Testis (tissue), 3 donors: ENCODE measurements around the gene CD2. TPM values are rescaled to one million over a fixed set of nuclear protein-coding genes. Genes with fewer than 3 reads are reported as not detected.

Experiments used
- DNase-seq: peaks from one replicate; pipeline ENCODE4 v3.0.0-alpha.2; 2019
- H3K27ac ChIP-seq, 2 donors: fragments of 200-600 bp; sonication (generic); one replicate each; pipeline ENCODE4 v1.5.1; 2019
- H3K27me3 ChIP-seq: fragments of 200-600 bp; sonication (generic); one replicate; pipeline ENCODE4 v1.5.1; 2019
- H3K36me3 ChIP-seq: fragments of 200-600 bp; sonication (generic); one replicate; pipeline ENCODE4 v1.5.1; 2017; ENCODE audit warnings: low read depth; ENCODE audit errors: missing control alignments
- H3K4me1 ChIP-seq: fragments of 200-600 bp; sonication (generic); one replicate; pipeline ENCODE4 v1.5.1; 2019
- H3K4me3 ChIP-seq, 2 donors: fragments of 200-600 bp; sonication (generic); one replicate each; pipeline ENCODE4 v1.5.1; 2017 to 2019
- H3K9me3 ChIP-seq: fragments of 200-600 bp; sonication (generic); one replicate; pipeline ENCODE4 v1.5.1; 2017
- POLR2A ChIP-seq: fragments of 450-650 bp; IDR thresholded peaks from one replicate; pipeline ENCODE4 v1.6.1; 2017; ENCODE audit warnings: antibody characterized with exemption, mild to moderate bottlenecking, moderate library complexity
- WGBS, 2 donors: methylation state at CpG; one replicate each; pipeline ENCODE4 v1.1.5; 2018; 5-methylcytosine and 5-hydroxymethylcytosine counted together
- intact Hi-C: fragments of 100-400 bp; cut with DNase I; formaldehyde crosslinking; loops from one replicate; pipeline ENCODE4 v1.15.1; 2023; ENCODE audit warnings: low total_unique reads
- polyA plus RNA-seq: library from polyadenylated mRNA; stranded (reverse); fragments of 350-450 nt; fragmentation: Illumina TruSeq; extraction: RNeasy Lipid Tissue Mini Kit (QIAGEN cat#74804); gene quantifications from one replicate; pipeline ENCODE4 v1.2.3, GENCODE V29; 2014; ENCODE audit warnings: low read depth, low replicate concordance; ENCODE audit not compliant: insufficient read depth
- total RNA-seq, 2 donors: library from RNA; depleted of rRNA; stranded (reverse); fragments of >200 nt; gene quantifications; one replicate each; pipeline ENCODE4 v1.2.3, GENCODE V29; 2016
- TF ChIP-seq, protein P1 (sequence below), 3 experiments: fragments of 450-650 bp in 2 of 3; fragments of 200-600 bp in 1 of 3; sonication (generic) in 1 of 3; IDR thresholded peaks; one replicate each; pipeline ENCODE4 v1.5.1; 2016 to 2019; ENCODE audit warnings: antibody characterized with exemption in 3 of 3, mild to moderate bottlenecking in 2 of 3, moderate library complexity in 1 of 3

CD2 gene
- total and polyA plus RNA-seq, 3 donors from 2014 or later = 0.63 to 5.8 (median 1.4) TPM

DNA sequence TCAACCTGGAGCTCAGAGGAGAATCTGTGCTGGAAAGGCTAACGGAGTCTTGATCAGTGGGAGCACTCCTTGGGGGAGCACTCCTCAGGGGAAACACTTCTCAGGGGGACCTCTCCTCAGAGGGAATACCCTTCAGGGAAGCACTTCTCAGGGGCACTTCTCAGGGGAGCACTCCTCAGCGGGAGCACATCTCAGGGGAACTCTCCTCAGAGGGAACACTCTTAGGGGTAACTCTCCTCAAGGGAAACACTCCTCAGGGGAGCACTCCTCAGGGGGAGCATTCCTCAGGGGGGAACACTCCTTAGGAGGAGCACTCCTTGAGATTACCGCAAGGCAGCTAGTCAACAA lies 41.2 kb downstream of the CD2 start:
- H3K27me3 ChIP-seq = no peaks in the 10 kb centered on the region
- no peaks in the 10 kb centered on the region for H3K9me3 ChIP-seq
- no peak overlapping the region for H3K27ac ChIP-seq
- H3K36me3 ChIP-seq = no peaks in the 10 kb centered on the region
- TF ChIP-seq, protein P1, sequence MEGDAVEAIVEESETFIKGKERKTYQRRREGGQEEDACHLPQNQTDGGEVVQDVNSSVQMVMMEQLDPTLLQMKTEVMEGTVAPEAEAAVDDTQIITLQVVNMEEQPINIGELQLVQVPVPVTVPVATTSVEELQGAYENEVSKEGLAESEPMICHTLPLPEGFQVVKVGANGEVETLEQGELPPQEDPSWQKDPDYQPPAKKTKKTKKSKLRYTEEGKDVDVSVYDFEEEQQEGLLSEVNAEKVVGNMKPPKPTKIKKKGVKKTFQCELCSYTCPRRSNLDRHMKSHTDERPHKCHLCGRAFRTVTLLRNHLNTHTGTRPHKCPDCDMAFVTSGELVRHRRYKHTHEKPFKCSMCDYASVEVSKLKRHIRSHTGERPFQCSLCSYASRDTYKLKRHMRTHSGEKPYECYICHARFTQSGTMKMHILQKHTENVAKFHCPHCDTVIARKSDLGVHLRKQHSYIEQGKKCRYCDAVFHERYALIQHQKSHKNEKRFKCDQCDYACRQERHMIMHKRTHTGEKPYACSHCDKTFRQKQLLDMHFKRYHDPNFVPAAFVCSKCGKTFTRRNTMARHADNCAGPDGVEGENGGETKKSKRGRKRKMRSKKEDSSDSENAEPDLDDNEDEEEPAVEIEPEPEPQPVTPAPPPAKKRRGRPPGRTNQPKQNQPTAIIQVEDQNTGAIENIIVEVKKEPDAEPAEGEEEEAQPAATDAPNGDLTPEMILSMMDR (IDR thresholded peaks at IDR 0.05) = no peak
- TF ChIP-seq POLR2A = no peak
- no peaks in the 10 kb centered on the region for H3K4me1 ChIP-seq
- DNase-seq = no peak
- 93 to 96% methylated on average over 3 of the region's 3 CpGs for WGBS, 2 donors
- H3K4me3 ChIP-seq = no peak overlapping the region
- intact Hi-C loops = no loop called here

DNA sequence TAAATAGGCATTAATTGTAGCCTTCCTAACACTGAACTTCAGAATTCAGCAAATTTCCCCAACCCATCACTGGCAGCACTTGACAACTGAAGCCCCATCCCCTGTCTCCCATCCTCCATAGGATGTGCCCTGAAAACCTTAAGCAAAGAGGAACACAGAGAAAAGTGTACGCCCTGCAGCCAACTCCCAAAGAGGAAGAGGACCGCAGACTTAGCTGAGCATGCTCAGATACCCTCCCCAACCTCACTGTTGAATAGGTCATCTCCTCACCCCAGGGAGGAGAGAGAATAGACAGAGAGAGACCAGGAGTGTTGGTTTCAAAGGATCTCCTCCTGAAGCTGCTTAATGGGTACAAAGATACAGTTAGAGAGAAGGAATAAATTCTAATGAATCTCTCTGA lies 50.5 kb downstream of the CD2 start:
- DNase-seq = no peak
- no peaks in the 10 kb centered on the region for H3K27me3 ChIP-seq
- H3K9me3 ChIP-seq = no peaks in the 10 kb centered on the region
- no peaks in the 10 kb centered on the region for H3K4me1 ChIP-seq
- intact Hi-C loops = no loop called here
- H3K36me3 ChIP-seq = no peaks in the 10 kb centered on the region
- TF ChIP-seq, protein P1 (IDR thresholded peaks at IDR 0.05) = no peak
- H3K4me3 ChIP-seq = no peak overlapping the region
- WGBS, 2 donors = 85 to 90% methylated on average over 2 of the region's 2 CpGs
- H3K27ac ChIP-seq = no peak overlapping the region

DNA sequence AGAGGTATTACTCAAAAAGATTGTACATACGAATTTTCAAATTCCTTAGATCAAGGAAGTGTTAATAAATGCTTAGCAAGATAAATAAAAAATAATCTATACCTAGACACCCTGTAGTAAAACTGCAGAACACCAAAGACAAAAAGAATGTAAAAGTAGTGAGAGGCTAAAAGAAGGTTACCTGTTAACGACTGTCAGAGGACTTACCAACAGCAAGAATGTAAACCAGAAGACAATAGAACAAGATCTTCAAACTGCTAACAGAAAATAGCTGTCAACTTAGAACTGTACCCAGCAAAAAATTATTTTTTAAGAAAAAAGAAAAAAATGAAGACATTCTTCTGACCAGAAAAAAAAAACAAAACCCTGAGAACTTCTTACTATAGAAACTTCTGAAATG lies 51.2 kb downstream of the CD2 start:
- no peak overlapping the region for H3K27ac ChIP-seq
- 76 to 81% methylated on average over 2 of the region's 2 CpGs for WGBS, 2 donors
- TF ChIP-seq POLR2A = no peak
- TF ChIP-seq, protein P1 (IDR thresholded peaks at IDR 0.05) = no peak
- H3K36me3 ChIP-seq = no peaks in the 10 kb centered on the region
- no peak for DNase-seq
- H3K27me3 ChIP-seq = no peaks in the 10 kb centered on the region
- H3K9me3 ChIP-seq = no peaks in the 10 kb centered on the region
- no peaks in the 10 kb centered on the region for H3K4me1 ChIP-seq
- H3K4me3 ChIP-seq = no peak overlapping the region
- intact Hi-C loops = no loop called here

DNA sequence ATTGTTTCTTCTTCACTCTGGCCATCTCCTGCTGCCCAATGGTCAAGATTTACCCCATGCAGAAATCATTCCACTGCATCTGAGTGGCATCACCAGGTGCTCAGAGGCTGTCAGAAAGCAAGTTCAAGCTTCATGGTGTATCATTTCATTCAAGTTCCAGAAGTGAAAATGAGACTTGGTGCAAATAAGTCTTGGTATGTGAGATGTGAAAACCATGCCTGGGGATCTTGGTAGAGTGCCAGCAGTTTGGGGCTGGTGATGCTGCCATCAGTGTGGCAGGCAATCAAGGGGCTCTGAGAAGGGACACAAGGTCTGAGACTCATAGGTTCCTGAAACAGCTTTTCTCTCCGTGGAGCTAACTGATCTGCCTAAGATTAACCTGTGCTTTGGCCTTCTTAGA lies 52.0 kb downstream of the CD2 start:
- H3K27ac ChIP-seq = no peak overlapping the region
- no peaks in the 10 kb centered on the region for H3K9me3 ChIP-seq
- intact Hi-C loops = no loop called here
- no peaks in the 10 kb centered on the region for H3K36me3 ChIP-seq
- H3K4me3 ChIP-seq = no peak overlapping the region
- H3K4me1 ChIP-seq = no peaks in the 10 kb centered on the region
- no peaks in the 10 kb centered on the region for H3K27me3 ChIP-seq
- no peak for DNase-seq
- 70 to 83% methylated on average over 1 of the region's 1 CpG for WGBS, 2 donors
- TF ChIP-seq POLR2A = no peak
- TF ChIP-seq, protein P1 (IDR thresholded peaks at IDR 0.05) = no peak

DNA sequence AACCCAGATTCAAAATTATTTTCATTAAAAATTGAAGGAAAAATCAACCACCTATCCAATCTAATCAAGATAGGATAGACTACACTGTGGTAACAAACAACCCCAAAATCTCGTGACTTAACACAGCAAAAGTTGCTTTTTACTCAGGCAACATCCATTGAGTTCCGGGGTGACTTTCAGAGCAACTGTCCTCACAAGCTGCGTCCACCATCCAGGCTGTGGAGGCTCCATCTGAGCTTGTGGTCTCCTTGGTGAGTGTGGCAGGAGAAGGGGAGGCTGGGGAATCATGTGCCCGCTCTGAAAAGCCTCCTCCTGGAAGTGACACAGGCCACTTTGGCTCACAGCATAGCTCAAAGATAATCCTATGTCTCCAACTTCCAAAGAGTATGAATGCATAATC lies 52.4 kb downstream of the CD2 start:
- Histone ChIP-seq H3K9me3 (no peaks in the 10 kb centered on the region), H3K4me1 (no peaks in the 10 kb centered on the region), H3K27ac (no peak overlapping the region), H3K36me3 (no peaks in the 10 kb centered on the region), H3K4me3 (no peak overlapping the region), H3K27me3 (no peaks in the 10 kb centered on the region)
- DNase-seq = no peak
- WGBS, 2 donors = 91 to 92% methylated on average over 4 of the region's 4 CpGs
- intact Hi-C loops = no loop called here
- no peak for TF ChIP-seq POLR2A
- TF ChIP-seq, protein P1 (IDR thresholded peaks at IDR 0.05) = no peak
